ENCODE results near the gene SEC23B.

Gene SEC23B

DNA sequence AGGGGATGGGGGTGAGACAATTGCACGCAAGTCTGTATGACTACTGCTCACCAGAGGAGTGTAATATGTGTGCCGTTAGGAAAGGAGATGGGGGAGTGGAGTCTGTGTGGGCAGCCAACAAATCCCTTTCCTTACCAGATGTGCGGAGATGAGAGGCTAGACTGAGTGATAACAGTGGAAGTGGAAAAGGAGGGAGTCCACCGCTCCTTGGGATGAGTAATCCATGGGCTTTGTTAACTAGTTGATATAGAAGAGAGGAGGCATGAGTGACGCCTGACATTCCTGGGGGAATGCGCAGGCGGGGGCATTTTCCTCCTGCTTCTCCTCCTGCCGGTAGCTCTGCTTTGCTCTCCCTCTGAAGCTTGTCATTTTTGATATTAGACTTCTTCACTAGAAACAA, 46.0 kb downstream of the SEC23B start:
- Histone ChIP-seq H3K4me1 (no peaks in the 10 kb centered on the region), H2AFZ (no peak overlapping the region), H3K9me3 (ENCODE audit: control insufficient read depth, low read length) (no peaks in the 10 kb centered on the region), H3K4me2 (ENCODE audit: low read length) (no peak overlapping the region), H3K27ac (no peak overlapping the region), H3K79me2 (no peaks in the 10 kb centered on the region), H3K36me3 (ENCODE audit: control insufficient read depth, insufficient read depth, low read length) (no peaks in the 10 kb centered on the region), H3K9ac (no peak overlapping the region), H3K4me3 (ENCODE audit: low read depth, low read length) (no peak overlapping the region), H3K27me3 (ENCODE audit: control insufficient read depth, insufficient read depth, low read length) (no peaks in the 10 kb centered on the region)
- TF ChIP-seq, protein P1, sequence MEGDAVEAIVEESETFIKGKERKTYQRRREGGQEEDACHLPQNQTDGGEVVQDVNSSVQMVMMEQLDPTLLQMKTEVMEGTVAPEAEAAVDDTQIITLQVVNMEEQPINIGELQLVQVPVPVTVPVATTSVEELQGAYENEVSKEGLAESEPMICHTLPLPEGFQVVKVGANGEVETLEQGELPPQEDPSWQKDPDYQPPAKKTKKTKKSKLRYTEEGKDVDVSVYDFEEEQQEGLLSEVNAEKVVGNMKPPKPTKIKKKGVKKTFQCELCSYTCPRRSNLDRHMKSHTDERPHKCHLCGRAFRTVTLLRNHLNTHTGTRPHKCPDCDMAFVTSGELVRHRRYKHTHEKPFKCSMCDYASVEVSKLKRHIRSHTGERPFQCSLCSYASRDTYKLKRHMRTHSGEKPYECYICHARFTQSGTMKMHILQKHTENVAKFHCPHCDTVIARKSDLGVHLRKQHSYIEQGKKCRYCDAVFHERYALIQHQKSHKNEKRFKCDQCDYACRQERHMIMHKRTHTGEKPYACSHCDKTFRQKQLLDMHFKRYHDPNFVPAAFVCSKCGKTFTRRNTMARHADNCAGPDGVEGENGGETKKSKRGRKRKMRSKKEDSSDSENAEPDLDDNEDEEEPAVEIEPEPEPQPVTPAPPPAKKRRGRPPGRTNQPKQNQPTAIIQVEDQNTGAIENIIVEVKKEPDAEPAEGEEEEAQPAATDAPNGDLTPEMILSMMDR (IDR thresholded peaks at IDR 0.05) = no peak

DNA sequence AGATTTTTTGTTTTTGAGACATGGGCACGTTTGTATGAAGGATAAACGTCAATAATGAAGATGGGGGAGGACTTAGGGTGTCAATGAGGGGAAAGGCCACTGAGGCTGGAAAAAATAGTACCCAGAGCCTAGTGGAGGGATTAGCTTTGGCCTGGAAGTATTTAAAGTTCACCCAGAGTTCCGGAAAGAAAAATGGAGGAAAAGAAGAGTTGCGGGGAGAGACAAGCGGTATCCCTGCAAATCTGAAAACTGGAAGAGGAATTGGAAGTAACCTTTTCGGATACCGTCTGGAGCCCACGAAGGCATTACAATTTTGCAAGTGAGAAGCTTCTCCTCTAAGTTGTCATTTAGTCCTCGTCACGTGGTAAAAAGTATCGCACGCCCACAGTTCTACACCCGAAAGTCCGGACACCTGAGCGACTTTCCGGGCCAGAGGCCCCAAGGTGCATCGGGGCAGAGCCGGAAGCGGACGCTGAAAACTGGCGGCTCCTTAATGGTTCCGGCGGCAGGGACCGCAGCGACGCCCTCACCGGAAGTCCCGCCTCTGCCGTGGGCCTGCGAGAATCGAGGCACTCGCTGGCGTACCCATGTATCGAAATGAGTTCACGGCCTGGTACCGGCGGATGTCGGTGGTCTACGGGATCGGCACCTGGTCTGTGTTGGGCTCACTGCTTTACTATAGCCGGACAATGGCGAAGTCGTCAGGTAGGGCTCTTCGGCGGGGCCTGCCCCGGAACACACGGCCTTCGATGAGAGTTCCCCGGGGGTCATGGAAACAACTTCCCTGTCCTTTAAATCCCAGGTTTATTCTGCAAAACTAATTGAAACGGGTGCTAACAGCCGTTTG, 59.4 kb downstream of the SEC23B start, which contains the start of gene SMIM26:
Gene SMIM26 (plus strand): TSS at position 541 of the 847 bp plus-strand sequence. CDS start 47 bp downstream, at position 588.
- H3K36me3 ChIP-seq (ENCODE audit: control insufficient read depth, insufficient read depth, low read length) = no peaks in the 10 kb centered on the region
- H3K4me1 ChIP-seq = no peaks in the 10 kb centered on the region
- peak within 1 kb of the TSS; percentile 82 for H3K27ac ChIP-seq
- peak within 1 kb of the TSS; percentile 83 for H3K4me2 ChIP-seq (ENCODE audit: low read length)
- H2AFZ ChIP-seq = peak within 1 kb of the TSS; percentile 72
- no peaks in the 10 kb centered on the region for H3K27me3 ChIP-seq (ENCODE audit: control insufficient read depth, insufficient read depth, low read length)
- H3K79me2 ChIP-seq = no peaks in the 10 kb centered on the region
- TF ChIP-seq, protein P1 (IDR thresholded peaks at IDR 0.05) = no peak
- peak within 1 kb of the TSS; percentile 44 for H3K9ac ChIP-seq
- H3K9me3 ChIP-seq (ENCODE audit: control insufficient read depth, low read length) = no peaks in the 10 kb centered on the region
- peak within 1 kb of the TSS; percentile 96 for H3K4me3 ChIP-seq (ENCODE audit: low read depth, low read length)

DNA sequence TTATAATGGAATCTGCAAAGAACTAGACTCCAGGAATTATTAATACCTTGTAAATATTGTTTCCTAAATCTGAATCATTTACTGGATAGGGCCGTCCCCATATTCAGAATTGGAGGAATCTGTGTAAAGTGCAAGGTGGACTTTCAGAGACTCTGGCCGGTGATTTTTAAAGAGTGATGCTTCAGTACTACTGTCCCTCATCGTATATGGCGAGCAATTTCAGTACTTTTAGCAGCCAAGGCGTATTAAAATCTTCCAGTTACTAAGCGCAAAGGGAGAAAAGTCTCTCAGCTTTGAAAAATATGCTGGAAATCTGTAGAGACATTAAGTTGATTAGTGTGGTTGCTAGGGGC, 60.0 kb downstream of the SEC23B start:
- H2AFZ ChIP-seq = peak overlapping the region; percentile 72
- no peaks in the 10 kb centered on the region for H3K79me2 ChIP-seq
- peak overlapping the region; percentile 82 for H3K27ac ChIP-seq
- TF ChIP-seq, protein P1 (IDR thresholded peaks at IDR 0.05) = no peak
- H3K4me1 ChIP-seq = no peaks in the 10 kb centered on the region
- peak overlapping the region; percentile 44 for H3K9ac ChIP-seq
- no peaks in the 10 kb centered on the region for H3K27me3 ChIP-seq (ENCODE audit: control insufficient read depth, insufficient read depth, low read length)
- H3K4me2 ChIP-seq (ENCODE audit: low read length) = peak overlapping the region; percentile 60
- H3K4me3 ChIP-seq (ENCODE audit: low read depth, low read length) = peak overlapping the region; percentile 96
- no peaks in the 10 kb centered on the region for H3K9me3 ChIP-seq (ENCODE audit: control insufficient read depth, low read length)
- no peaks in the 10 kb centered on the region for H3K36me3 ChIP-seq (ENCODE audit: control insufficient read depth, insufficient read depth, low read length)

DNA sequence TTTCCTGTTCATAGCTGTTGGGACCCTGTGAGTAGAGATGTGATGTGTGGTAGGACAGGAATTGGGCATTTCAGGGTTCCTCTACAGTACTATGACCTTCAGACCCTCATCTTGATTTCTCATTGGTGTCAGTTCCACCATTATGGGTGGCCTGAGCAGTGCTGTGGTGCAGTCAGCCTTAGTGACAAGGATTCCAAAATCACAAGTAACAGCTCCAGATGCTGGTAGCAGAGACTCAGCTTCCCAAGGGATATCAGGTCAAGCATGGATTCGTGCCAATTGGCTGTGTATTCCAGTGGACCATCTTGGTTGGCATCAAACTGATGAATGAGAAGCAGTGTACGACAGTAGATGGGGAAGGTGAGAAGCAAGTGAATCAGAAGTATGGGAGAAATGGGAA, 63.3 kb downstream of the SEC23B start:
- Histone ChIP-seq H2AFZ (no peak overlapping the region), H3K27ac (no peak overlapping the region), H3K4me1 (no peaks in the 10 kb centered on the region), H3K79me2 (no peaks in the 10 kb centered on the region), H3K9ac (no peak overlapping the region), H3K27me3 (ENCODE audit: control insufficient read depth, insufficient read depth, low read length) (no peaks in the 10 kb centered on the region), H3K36me3 (ENCODE audit: control insufficient read depth, insufficient read depth, low read length) (no peaks in the 10 kb centered on the region), H3K4me3 (ENCODE audit: low read depth, low read length) (no peak overlapping the region), H3K4me2 (ENCODE audit: low read length) (no peak overlapping the region), H3K9me3 (ENCODE audit: control insufficient read depth, low read length) (no peaks in the 10 kb centered on the region)
- TF ChIP-seq, protein P1 (IDR thresholded peaks at IDR 0.05) = no peak

DNA sequence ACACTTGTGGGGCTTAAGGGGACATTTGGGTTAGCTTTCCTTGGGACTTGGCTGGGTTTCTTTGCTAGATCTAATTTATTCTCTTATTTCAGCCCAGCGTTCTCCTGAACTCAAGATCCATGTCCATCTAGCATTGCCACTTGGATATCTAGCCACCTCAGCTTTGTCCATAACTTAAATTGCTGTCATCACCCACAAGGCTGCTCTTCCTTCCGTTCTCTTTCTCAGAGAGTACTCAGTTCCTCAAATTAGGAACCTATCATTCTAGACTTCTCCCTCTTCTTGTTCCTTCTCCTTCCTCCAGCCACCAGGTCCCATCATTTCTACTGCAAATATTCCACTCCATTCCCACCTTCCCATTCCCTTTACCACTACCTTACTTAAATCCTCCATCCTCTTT, 63.8 kb downstream of the SEC23B start:
- no peak overlapping the region for H3K4me2 ChIP-seq (ENCODE audit: low read length)
- no peaks in the 10 kb centered on the region for H3K4me1 ChIP-seq
- no peaks in the 10 kb centered on the region for H3K79me2 ChIP-seq
- no peaks in the 10 kb centered on the region for H3K9me3 ChIP-seq (ENCODE audit: control insufficient read depth, low read length)
- no peaks in the 10 kb centered on the region for H3K36me3 ChIP-seq (ENCODE audit: control insufficient read depth, insufficient read depth, low read length)
- H3K27me3 ChIP-seq (ENCODE audit: control insufficient read depth, insufficient read depth, low read length) = no peaks in the 10 kb centered on the region
- no peak overlapping the region for H2AFZ ChIP-seq
- TF ChIP-seq, protein P1 (IDR thresholded peaks at IDR 0.05) = no peak
- H3K4me3 ChIP-seq (ENCODE audit: low read depth, low read length) = no peak overlapping the region
- H3K27ac ChIP-seq = no peak overlapping the region
- H3K9ac ChIP-seq = no peak overlapping the region

Data from parathyroid adenoma (tissue), 2 donors.